Measurements from ENCODE around the gene CHCHD4. TPM values are rescaled to one million over a fixed set of nuclear protein-coding genes. Genes with fewer than 3 reads are reported as not detected.

Gene CHCHD4
- total and polyA plus RNA-seq, 2 of the 13 experiments (the other 11 are each of a cell fraction or from before 2014, with no cell fraction given): 15.8 to 24.1 TPM

GRCh38 chr3:14118400-14119381 lies 6.0 kb downstream of the CHCHD4 start (continued):
- TF ChIP-seq HOMEZ (CRISPR knock-in tag; IDR thresholded peaks at IDR 0.05; ENCODE audit: low read depth): no peak
- TF ChIP-seq ZNF230 (CRISPR knock-in tag; IDR thresholded peaks at IDR 0.05): no peak
- TF ChIP-seq CHD2 (IDR thresholded peaks at IDR 0.05; ENCODE audit: low read depth, low read length): no peak
- TF ChIP-seq SRSF1 (optimal IDR thresholded peaks at IDR 0.05; ENCODE audit: low read depth, low read length): no peak
- no peak for TF ChIP-seq RFXANK (CRISPR knock-in tag; IDR thresholded peaks at IDR 0.05)
- no peak for TF ChIP-seq HINFP (CRISPR knock-in tag; IDR thresholded peaks at IDR 0.05; ENCODE audit: low read depth)
- 0 out of 2 replicates have a peak, but pooled peaks have one; percentile 36 for TF ChIP-seq MEIS2 (CRISPR knock-in tag; IDR thresholded peaks at IDR 0.05)
- TF ChIP-seq CSRNP1 (CRISPR knock-in tag; IDR thresholded peaks at IDR 0.05): no peak
- TF ChIP-seq JUNB (CRISPR knock-in tag; IDR thresholded peaks at IDR 0.05; ENCODE audit: borderline replicate concordance): no peak
- TF ChIP-seq ARID4A (CRISPR knock-in tag; IDR thresholded peaks at IDR 0.05; ENCODE audit: borderline replicate concordance): peak; percentile 57; the same call in 1 of the 2 replicates
